Fibroblast of the conjunctiva (primary cell): ENCODE measurements around the gene PTMS.

ENCODE experiments used
- DNase-seq: peaks from one replicate; pipeline ENCODE4 v3.0.0-alpha.2; 2010; ENCODE audit warnings: low read depth

PTMS gene

DNA sequence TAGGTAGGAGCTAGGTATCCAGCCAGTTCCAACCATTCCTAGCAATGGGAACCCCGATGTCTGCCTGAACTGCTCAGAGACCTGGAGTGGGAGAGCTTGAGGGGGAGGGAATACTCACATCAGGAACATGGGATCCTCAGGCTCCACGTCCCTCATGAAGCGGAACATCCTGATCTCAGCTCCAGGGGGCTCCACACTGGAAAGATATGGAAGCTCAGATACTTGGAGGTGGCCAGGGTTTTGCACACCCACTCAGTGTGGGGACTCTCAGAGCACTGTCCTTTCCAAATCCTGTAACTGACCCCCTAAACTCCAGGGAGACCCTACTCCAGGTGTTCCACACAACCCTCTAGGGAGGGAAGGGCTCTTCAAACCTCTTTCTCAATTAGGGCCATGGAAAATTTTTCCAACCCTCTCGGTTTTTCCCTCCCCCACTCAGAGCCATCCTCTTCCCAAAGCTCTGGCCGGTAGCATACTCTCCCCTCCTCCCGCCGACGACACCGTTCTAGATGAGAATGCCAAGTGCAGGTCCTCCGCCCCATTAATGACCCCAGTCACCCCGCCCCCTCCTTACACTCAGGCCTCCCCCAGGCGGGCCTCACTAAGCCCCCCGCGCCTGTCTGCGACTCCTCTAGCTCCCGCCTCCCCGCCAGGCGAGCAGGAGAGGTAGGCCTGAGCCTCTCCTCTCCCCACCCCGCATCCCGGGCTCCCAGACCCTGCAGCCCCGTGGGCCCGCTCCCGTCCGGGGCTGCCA is 13.8 kb upstream of the PTMS start:
- DNase-seq = no peak

DNA sequence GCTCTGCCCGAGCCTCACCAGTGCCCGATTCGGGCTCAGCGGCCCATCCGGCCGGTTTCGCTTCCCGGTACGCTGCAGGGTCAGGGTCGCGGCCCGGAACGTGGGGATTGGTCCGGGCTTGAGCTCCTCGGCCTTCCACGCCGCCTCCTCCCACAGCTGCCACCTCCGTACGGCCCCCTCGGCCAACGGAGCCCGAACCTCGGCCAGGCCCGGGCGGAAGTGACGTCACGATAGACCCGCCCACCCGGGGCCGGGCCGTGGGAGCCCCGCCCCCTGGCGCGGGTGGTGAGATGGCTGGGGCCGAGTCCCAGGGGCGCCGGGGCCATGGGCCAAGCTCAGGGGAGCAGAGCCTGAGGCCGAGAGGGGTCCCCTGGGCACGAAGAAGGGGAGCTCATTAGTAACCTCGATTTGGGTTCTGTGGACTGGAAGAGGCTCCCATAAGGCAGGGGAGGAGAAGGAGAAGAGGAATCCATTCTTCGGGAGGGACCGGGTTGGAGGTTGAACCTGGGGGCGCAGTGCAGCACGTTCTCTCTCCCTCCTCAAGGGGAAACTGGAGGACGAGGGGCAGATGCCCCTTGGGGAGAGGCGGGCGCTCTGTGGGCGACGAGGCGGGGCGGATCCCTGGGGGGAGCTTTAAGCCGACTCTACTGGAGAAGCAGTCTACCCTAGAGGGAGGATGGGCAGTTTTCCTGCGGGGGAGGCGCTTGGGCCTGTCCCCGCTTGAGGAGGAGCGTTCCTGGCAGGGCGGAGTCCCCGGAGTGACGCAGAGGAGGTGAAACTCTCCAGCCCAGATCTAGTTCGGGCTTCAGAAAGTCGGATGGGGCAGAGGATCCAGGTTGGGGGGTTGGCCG is 13.0 kb upstream of the PTMS start, which contains the start of gene MLF2:
Gene MLF2 (minus strand): TSS at position 221 of the 851 bp plus-strand sequence. CDS start 807 bp downstream, outside the sequence.
- DNase-seq = peak; percentile 99

DNA sequence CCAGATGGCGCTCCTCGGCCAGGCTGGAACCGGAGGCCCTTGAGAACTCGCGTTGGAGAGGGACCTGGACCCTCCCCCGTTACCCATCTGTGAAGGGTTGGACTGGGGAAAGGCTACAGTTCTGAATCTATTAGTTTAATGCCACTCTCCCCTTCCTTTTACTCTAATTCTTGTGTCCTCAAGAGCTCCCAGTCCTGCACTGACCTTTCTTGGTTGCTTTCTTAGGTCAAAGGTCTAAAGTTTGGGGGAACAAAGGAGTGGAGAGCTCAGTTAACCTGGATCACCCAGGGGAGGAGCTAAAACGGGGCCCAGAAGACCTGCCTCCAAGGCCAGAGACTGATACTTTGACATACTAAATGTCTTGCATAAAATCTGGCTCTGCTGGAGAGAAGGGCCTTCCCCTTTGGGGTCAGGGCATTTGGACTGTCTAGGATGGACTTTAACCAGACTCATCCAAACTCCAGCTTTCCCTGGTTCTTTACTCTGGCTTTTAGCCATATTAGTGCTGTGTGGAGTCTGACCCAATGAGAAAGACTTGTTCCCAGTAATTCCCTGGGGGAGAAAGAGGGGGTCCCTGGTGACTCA is 12.3 kb upstream of the PTMS start:
- DNase-seq = no peak

DNA sequence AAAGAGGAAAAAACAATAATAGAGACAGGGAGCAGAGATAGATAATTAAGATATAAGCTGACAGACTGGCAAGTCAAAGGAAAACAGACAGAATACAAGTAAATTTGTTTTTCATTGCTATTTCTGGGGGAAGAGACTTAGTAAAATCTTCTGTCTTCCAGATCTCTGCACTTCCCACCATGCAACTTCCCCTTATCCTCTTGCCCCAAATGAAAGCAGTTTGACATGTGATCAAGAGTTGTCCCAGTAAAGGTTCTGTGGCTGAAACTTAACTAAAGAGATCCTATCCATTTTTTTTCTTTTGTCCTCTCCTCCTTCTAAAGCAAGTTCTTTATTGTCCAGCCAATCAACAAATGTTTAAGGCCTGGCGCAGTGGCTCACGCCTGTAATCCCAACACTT is 11.8 kb upstream of the PTMS start:
- no peak for DNase-seq

DNA sequence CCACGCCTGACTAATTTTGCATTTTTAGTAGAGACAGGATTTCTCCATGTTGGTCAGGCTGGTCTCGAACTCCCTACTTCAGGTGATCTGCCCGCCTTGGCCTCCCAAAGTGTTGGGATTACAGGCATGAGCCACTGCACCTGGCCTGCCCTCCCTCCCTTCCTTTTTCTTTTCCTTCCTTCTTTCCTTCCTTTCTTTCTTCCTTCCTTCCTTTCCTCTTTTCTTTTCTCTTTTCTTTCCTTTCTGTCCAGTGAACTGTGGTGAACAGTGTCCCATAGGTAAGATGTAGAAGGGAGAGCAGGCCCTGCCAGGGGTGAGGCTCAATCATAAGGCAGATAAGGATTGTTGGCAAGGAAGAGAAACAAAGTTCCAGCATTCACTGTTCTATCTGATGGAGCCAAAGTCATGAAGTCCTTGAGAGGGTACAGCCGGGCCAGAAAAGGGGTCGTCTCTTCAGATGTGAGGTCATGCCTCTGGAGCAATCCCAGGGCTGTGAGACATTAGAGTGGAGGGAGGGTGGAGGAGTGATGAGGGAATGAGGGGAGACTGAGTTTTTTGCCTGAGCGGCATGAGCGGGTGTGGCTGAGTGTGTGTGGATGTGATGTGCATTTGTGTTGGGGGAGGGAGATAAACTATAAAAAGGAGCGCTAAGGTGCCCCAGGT is 9.0 kb upstream of the PTMS start:
- no peak for DNase-seq

DNA sequence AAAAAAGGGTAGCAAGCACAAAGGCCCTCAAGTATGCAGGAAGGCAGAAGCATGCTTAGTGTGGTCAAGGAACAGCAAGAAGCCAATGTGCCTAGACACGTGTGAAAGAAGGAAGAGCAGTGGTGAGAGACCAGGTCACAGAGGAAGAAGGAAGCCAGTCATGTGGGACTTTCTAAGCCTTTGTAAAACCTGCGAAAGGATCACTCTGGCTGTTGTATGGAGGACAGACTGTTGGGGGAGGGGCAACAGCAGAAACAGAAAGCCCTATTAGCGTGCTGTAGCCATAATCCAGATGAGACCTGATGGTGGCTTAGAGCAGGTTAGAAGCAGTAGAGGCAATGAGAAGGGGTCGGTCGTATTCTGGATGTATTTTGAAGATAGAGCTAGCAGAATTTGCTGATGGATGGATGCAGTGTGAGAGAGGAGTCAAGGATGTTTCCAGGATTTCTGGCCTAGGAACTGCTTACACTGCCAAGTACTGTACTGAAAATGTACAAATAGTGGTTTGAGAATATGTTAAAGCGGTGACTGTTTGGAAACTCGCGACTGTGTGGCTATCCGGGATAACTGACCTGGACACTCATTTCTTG is 7.6 kb upstream of the PTMS start:
- DNase-seq = no peak

DNA sequence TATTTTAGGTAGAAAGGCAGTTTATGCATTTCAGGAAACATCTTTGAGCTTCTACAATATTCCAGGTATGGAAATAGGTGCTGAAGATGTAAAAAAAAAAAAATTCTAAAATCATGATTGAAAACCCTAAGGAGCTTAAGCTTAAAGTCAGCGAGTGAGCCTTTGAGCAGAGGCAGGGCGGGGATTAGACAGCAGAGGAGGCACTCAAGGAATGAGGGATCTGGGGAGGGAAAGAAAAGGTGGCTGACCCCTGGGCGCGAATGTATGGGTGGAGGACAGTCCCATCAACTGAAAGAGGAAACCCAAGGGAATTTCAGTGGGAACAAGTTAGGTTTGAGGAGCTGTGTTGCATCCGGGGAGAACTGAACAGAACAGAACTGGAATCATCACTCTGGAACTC is 6.4 kb upstream of the PTMS start:
- no peak for DNase-seq

DNA sequence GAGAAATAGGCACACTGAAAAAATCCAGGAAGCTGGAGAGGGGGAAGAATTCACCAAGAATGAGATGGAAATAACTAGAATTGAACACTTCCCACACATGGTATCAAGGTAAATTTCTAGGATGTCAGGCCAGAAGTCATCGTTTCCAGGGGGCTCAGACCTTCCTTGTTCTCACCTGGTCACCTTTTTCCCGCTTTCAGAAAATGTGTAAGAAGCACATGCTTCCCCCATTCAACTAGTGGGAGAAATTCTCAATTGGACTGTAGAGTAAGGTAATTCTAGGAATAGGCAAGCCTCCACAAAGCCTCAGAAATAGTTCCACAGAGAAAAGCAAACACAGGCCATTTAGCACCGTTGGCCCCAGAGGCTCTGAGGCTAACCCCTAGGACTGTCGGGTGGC is 2.8 kb upstream of the PTMS start:
- DNase-seq = no peak

DNA sequence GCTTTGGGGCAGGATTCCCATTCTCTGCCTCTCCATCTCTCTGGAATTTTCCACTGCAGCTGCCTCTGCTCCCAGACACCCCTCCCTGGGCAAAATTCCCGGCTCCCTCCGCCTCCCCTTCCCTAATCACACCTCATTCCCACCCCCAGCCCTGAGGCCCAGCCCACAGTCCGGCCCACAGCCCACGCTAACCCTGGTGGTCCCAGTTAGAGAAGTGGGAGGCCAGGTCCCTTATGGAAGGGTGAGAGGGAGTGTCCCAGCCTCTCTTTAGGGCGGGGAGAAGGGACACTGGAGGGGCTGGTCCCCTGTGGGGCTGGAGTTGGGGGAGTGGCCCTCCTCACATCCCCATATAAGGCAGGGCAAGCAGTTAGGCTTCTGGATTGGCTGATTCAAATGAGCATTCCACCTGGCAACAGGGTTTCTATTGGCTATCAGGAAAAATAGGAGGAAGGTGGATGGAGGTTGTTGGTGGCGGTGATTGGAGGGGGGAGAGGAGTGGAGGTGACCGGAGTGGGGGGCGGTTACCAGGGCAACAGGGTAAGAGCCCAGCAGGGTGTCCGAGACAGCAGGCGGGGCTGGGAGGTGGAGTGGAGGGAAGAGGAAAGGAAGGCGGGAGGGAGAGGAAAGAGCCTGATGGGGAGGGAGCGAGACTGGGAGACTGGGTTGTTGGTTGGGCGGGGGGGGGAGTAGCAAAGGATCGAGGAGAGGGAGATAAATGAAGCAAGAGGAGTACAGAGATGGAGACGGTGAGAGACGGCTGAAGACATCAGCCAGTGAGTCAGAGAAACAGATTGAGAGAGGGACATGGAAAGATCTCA is 1.9 kb upstream of the PTMS start:
- peak; percentile 99 for DNase-seq

DNA sequence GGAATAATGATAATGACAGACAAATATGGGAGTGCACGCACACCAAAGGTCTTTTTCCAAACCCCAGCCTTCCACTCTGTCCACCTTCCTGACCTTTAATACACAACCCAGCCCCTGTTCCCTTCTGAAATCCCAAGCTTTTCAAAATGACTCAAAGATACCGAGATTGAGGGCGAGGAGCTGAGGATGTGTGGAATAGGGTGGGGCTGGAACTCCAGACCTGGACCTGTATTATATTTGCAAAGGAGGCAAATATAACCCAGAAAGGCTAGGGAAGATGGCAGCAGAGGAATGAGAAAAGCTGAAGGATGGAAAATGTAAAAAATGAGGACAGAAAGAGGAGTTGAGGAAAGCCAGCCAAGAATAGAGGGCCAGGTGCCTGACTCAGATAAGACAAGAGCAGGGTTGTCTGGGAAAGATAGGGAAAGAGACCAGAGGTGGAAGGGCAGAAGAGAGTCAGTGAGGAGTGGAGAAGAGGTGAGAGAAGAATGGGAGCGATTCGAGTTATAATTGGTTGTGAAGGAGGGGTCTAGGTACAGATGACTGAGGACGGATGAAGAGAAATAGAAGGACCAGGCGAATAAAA is 1.0 kb upstream of the PTMS start:
- DNase-seq = no peak

DNA sequence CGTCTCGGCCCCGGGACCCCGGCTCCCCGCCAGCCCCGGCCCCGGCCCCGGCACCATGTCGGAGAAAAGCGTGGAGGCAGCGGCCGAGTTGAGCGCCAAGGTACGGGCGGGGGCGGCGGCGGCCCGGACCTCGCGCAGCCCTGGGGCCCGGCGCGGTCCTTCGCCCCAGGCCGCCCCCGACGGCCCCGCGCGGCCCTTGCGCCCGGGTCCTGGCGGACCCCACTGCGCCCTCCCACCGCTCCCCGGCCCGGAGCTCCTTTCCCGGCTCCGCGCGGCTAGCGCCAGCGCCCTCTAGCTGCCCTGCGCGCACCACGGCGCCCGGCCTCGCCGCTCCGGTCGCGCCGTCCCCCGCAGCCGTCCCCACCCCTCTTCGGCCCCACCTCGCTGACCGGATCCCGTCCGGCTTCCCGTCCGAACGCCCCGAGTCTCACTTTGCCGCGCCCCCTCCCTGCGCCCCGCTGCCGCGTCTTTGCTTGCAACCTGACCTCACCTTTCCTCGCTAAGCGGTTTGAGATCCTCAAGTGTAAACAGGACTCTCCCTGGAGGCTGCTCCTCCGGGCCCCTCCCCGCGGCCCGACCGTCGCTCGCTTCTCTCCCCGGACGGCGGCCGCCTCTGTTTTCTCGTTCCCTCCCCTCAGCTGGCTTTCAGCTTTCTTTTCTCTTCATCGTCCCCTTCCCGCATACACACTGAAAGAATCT is 637 bp downstream of the PTMS start:
- DNase-seq = no peak

DNA sequence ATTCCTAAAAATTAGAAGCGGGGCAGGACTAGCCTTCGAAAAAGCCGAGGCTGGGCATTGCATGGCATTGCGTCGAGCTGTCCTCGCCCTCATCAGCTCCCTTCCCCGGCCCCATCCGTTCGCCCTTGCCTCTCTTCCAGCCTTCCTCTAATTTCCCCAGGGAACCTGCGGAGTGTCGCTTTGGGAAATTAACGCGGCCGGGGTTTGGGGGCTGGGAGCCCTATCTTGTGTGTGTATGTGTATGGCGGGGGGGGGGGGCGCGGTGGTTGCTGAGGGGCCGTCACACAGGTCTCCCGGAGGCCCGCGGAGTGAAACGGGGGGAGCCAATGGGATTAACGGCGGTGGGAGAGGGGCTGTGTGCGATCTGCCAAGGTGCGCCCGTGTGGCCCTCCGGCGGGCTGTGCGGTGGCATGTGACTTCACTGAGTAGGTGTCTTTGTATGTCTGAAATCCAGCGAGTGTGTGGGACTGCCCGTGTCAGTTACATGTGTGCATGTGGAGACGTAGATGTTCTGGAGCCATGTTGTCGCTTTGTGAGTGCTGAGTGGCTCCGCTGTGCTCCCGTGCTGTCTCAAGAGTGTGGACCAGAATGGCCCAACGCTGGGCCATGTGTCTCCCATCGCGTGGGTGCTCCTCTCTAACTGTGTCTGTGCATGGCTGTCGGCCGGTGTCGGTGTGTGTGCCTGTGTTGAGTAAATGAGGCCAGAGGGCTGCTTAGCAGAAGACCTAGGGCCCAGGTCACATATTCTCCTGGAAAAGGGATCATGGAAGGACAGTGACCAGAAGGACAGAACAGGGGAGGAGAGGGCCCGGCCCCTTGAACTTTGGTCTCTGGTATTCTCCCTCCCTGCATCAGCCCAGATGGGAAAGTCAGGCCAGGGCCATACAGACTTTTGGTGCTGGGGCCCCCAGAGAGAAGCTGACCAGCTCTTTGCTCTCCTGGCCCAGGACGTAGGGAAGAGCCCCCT is 1.5 kb downstream of the PTMS start:
- DNase-seq = no peak

DNA sequence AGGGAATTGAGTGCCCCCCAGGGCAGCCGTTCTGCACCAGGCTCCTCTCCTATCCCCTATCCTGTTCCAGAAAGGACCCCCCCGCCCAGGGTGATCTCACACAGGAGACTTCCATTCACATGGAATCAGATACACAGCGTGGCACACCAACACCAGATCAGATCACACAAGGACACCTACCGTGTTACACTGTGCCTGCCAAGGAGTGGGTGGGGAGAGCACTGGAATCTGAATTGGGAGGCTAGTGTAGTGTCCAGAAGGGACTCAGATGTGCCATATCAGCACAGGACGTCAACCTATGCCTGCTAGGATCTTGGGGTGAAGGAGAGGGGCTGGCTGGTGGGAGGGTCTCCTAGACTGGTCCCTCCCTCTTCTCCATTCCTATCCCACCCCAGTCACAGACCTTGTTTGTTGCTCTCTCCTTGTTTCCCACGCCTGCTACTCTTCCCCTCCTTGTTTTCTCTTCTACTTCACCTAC is 2.3 kb downstream of the PTMS start:
- no peak for DNase-seq

DNA sequence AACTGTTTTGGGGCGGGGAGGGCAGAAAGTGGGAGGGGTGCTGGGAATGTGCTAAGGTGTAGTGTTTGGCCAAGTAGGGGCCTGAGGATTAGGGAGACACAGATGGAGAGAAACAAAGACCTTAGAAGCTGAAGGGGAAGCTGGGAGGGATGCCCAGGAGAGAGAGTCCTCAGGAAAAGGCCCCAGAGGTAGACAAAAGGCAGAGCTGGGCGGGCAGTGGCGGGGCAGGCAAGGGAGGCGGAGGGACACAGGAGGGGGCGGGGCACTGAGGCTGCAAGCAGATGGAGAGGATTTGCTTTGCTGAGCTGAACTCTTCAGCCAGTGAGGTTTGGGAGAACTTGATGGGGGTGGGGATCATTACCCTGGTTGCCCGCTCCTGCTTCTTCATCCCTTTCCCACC is 2.8 kb downstream of the PTMS start:
- DNase-seq = no peak

DNA sequence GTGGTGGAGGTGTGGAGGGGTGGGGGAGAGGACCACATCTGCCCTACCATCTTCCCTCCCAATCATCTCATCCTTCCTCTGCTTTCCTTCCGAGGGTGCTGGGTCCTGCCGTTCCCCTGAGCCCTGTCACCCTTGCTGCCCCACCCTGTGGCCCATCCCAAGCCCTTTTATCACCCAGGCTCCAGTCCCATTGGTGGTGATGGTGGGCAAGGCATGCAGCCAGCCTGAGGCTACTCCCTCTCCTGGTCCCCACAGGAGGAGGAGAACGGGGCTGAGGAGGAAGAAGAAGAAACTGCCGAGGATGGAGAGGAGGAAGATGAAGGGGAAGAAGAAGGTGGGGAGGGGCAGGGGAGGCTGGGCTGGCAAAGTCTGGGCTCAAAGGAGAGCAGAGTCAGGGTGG is 3.5 kb downstream of the PTMS start:
- DNase-seq = no peak

DNA sequence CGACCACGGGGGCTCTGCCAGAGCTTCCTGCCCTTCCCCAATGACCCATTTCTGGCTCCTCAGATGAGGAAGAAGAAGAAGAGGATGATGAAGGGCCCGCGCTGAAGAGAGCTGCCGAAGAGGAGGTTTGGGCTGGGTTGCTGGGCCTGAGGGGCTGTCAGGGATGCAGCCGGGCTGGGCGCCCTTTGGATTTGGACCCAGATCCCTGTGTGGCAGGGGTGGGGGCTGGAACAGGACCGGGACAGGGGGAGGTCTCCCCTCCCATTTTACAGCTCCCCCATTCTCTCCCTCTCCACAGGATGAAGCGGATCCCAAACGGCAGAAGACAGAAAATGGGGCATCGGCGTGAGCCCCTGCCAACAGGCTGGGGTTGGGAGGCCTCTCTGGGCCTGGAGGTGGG is 3.9 kb downstream of the PTMS start:
- no peak for DNase-seq

DNA sequence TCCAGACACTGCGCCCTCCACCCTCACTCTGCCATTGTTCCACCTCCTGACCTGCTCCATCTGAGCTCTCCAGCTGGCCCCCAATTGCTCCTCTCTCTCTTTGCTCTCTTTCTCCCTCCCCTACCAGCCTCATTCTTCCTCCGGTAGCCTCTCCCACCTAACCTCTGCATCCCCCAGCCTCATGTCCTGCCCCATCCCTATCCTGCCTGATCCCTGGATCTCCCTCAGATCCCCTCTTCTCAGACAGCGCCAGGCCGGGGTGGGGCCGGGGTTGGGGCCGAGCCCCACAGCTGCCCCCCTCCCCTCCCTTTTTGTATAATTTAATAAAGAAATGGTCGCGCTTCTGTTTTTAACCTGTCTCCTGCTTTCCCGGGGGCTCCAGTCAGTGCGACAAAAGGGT is 4.4 kb downstream of the PTMS start:
- no peak for DNase-seq

DNA sequence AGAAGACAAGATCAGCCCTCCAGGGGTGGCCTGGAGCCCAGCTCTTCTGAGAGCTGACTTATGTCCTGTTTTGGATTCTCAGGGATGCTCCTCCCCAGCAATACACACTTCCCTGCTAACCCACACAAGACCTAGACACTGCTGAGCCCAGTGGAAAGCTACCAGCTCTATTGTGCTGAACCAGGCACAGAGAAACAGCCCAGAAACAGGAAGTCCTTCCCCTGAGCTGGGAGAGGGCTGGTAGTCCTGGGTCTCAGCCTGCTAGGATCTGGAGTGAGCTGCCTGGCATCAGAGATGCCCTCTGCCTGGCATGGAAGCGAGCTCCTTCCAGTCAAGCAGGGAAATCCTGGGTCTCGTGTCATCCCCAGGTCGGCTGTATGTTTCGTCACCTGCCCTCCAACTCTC is 4.9 kb downstream of the PTMS start:
- DNase-seq = no peak
